ENCODE results near the gene MCF2. TPM values are rescaled to one million over a fixed set of nuclear protein-coding genes. Genes with fewer than 3 reads are reported as not detected.

Gene MCF2
- total RNA-seq, 1 experiment from 2014 or later = 1.0 TPM

- ATAC-seq (peak; percentile 92), DNase-seq (ENCODE audit: low spot score) (no peak)
- peaks cover 13% of the 10 kb centered on the region for H3K4me1 Mint-ChIP-seq
- H3K9me3 Mint-ChIP-seq = no peaks in the 10 kb centered on the region
- H3K4me3 Mint-ChIP-seq = peak overlapping the region; percentile 55
- H3K36me3 Mint-ChIP-seq = no peaks in the 10 kb centered on the region
- TF ChIP-seq CREB1 (CRISPR knock-in tag; IDR thresholded peaks at IDR 0.05) (no peak), CREM (CRISPR knock-in tag; IDR thresholded peaks at IDR 0.05) (no peak), ERG (CRISPR knock-in tag; IDR thresholded peaks at IDR 0.05) (no peak), ELF4 (CRISPR knock-in tag; IDR thresholded peaks at IDR 0.05; ENCODE audit: low read depth) (no peak), ATF3 (CRISPR knock-in tag; conservative IDR thresholded peaks at IDR 0.05) (no peak), ATF2 (CRISPR knock-in tag; IDR thresholded peaks at IDR 0.05; ENCODE audit: borderline replicate concordance, low read depth) (no peak), ZNF423 (CRISPR knock-in tag; IDR thresholded peaks at IDR 0.05) (no peak), ZNF232 (CRISPR knock-in tag; IDR thresholded peaks at IDR 0.05) (no peak), ZMAT4 (CRISPR knock-in tag; IDR thresholded peaks at IDR 0.05) (no peak), AFF4 (CRISPR knock-in tag; IDR thresholded peaks at IDR 0.05; ENCODE audit: borderline replicate concordance) (no peak), TP53 (CRISPR knock-in tag; IDR thresholded peaks at IDR 0.05) (no peak), PRRX2 (CRISPR knock-in tag; IDR thresholded peaks at IDR 0.05) (no peak), STAT6 (CRISPR knock-in tag; conservative IDR thresholded peaks at IDR 0.05; ENCODE audit: low read depth) (no peak), ZNF396 (CRISPR knock-in tag; IDR thresholded peaks at IDR 0.05; ENCODE audit: borderline replicate concordance) (no peak), JUN (CRISPR knock-in tag; IDR thresholded peaks at IDR 0.05) (no peak), ATF6 (CRISPR knock-in tag; IDR thresholded peaks at IDR 0.05) (no peak), AR (CRISPR knock-in tag; IDR thresholded peaks at IDR 0.05) (no peak)
- H3K27ac Mint-ChIP-seq = peak overlapping the region; percentile 44
- POLR2A ChIA-PET = interaction anchor here (0.6 kb wide), 1 partner anchor 123 kb away, joined by 3 read pairs; no protein-coding TSS in a partner anchor
- H3K27me3 Mint-ChIP-seq (ENCODE audit: low read depth) = no peaks in the 10 kb centered on the region; the same call in 1 of the 2 replicates
- CTCF ChIA-PET = interaction anchor here (0.6 kb wide), 1 partner anchor 332 kb away, joined by 3 read pairs; no protein-coding TSS in a partner anchor
Observed at GRCh38 chrX:139642241-139642927, 65.6 kb downstream of the MCF2 start.
